Endometrial microvascular endothelial cells (primary cell): ENCODE results near the gene HDAC9. TPM values are rescaled to one million over a fixed set of nuclear protein-coding genes. Genes with fewer than 3 reads are reported as not detected.

Source experiments
- in situ Hi-C: cut with HindIII; loops from 2 replicates; pipeline ENCODE4 v1.10.0; 2017; ENCODE audit warnings: low sequenced_read_pairs, low pct_unique_long_range_greater_than_20kb; ENCODE audit errors: inconsistent ontology term
- total RNA-seq: library from RNA; depleted of rRNA; stranded (reverse); fragments of >200 nt; gene quantifications from one replicate; pipeline ENCODE4 v1.2.3, GENCODE V29; 2015; ENCODE audit errors: inconsistent ontology term

The HDAC9 gene
- total RNA-seq, 1 donor from 2014 or later = 6.3 TPM

DNA sequence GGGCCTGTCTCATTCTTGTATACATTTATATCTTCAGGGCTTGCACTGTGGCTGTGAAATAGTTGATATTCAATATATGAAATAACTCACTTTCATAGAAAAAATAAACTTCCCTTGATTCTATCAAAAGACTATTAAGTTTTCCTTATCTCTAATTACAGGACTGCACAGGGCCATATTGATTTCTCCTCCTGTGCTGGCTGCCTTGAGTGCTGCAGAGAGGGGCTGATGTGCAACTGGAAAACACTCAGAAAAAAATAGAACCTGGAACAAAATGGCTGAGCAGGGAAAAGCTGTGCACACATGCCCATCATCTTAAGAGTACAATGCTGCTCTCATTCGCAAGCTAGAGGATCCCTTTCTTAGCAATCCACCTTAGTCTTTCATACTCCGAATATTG, 5.9 kb upstream of the HDAC9 start:
- in situ Hi-C loops = no loop called here

DNA sequence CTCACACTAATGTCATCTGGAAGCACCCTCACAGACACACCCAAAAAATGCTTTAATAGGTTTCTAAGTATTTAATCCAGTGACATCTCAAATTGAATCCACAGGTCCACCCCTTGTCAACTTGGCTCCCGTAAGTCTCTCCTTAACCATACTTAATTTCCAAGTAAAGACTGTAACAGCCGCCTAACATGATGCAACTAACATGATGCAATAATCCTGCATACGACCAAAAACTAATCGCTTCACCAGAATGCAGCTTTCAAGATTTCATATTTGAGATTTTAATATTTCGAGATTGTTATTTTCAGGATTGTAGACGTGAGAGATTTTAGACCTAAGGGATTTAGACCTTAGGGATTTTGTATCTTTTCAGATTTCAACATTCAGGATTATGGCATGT, 3.7 kb upstream of the HDAC9 start:
- in situ Hi-C loops = no loop called here

DNA sequence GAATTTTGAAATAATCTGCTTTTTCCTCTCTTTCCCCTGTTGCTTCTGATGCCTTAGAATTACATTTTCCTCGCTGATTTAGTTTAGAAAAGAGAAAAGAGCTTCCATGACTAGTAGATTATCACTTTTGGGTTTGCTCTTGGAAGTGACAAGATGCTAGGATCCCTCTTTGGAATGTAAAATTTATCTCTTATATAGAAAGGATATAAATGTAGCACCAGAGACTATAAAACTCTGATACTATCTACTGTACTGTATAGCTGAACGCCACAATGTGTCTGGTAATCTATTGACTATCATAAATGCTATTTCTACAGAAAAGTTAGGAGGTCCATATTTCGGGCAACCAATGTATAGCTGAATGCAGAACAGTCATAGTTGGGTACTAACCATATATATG, 1.1 kb upstream of the HDAC9 start:
- in situ Hi-C loops = no loop called here

DNA sequence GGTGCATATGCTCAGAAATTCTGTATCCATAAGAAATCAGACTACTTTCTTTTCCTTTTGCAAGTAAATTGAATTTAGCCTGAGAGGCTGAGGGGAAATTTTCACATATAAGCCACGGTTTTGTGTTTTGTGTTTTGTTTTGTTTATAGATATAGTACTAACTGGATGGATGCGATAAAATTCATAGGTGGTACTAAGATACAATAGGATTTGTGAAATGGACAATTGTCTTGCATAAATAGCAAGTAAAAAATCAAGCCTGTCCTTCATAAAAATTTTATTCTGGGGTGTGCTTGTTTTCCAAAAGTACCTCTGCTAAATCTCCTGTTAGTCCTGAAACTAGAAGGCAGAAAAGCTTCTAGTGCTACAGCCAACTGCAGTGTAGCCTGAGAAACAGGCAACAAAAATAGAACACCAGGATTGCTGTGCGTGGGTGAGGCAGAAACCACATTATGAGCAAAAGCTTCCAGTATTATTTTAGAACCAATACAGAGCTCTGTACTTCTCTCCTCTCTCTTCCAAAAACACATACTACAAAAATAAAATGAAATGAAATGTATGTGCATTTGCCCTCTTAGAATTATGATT, 634 bp upstream of the HDAC9 start:
- in situ Hi-C loops = no loop called here

DNA sequence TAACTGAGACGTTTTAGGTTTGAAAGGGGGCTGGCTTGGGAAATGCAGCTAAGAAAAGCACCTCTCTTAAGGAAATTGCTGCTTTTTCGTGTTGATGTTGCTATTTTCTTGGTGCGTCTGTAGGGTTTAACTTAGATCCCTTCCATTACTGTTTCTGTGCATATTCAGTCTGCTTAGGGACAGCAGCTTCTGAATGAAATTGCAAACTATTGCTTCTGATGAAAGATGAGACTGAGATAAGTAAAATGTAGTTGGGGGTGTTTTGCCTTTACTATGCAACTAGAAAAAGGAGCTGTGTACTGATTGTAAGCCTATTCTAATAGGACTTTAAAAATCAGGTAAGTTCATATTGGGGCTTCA, 772 bp downstream of the HDAC9 start:
- in situ Hi-C loops = no loop called here

DNA sequence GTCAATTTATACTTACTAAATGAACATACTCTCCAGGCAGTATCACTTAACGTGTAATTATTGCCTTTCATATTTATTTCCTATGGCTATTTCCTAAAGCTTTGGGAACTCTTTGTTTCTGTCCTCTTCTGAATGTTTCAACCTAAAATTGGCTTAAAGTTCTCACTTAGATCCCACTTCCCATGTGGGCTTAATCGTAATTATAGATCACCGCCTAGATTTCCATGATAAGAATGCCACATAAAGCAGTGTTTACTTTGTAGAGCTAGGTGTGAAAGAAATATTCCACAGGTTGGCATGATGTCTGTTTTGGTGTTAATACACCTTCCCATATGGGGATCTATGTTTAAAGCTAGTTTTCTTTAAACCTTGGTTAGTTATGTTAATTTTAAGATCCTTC, 1.5 kb downstream of the HDAC9 start:
- in situ Hi-C loops = no loop called here

DNA sequence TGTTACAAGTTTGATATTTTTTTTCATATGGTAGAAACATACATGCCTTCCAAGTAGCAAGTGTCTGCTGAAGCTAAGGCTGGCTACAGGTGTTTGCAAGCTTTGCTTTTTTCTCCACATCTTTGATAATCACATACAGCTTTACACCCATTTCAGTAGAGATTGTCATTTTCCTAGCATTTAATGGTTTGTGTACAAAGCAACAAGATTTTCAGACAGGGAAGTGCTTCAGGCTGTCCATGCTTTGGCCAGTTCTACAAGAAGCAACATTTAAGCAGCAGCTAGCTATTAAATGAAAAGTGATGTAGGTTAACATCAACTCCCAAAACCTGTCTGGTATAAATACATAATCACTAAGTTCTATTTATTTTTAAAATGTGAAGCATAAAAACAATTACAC, 2.3 kb downstream of the HDAC9 start:
- in situ Hi-C loops = no loop called here

DNA sequence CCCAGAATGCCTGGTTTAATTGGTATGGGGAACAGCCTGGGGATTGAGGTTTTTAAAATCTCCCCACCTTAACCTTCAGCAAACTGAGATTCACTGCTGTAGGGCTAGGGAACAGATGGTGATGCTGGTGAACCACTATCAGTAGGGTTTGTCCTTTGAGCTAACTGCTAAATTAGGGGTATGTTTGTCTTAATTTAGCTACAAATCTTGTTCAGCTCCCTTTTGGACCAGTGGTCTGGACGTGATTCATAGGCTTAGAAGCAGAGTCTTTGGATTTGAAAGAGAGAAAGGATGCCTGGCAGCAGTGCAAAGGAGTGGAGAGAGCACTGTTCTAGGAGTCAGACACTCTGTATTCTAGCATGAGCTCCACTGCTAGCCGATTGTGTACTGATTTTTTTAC, 2.8 kb downstream of the HDAC9 start:
- in situ Hi-C loops = no loop called here

DNA sequence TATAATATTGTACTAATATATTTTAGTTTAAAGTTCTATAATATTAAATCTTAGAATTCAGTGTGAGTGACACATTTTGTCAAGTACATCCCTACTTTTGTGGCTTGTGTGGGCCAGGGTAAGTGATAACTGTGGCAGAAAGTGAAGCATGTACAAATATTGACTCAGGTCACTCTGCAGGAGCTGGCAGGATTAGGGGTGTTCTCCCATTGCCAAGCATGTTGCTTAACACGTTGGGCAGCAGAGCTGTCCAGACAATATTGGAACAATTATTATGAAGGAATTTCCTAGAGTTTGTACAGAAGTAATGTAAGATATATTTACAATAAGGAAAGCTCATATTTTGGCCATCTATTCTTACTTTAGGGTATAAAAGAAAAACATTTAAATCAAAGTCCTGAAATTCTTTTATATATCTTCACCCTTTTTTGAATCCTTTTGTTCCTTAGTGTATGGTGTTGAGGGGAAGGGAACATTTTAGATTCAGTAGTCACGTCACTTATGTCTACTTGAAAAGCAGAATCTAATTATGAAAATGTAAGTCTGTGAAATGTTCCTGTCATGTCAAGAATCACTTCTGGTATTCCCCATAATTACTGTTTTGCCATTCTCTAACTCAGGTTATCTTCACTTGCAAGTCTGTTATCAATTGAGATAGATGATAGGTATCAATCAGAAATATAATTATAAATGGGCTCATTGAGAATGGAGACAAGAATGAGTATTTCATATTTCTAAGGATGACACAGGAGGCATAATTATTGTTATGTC, 4.0 kb downstream of the HDAC9 start:
- in situ Hi-C loops = no loop called here

DNA sequence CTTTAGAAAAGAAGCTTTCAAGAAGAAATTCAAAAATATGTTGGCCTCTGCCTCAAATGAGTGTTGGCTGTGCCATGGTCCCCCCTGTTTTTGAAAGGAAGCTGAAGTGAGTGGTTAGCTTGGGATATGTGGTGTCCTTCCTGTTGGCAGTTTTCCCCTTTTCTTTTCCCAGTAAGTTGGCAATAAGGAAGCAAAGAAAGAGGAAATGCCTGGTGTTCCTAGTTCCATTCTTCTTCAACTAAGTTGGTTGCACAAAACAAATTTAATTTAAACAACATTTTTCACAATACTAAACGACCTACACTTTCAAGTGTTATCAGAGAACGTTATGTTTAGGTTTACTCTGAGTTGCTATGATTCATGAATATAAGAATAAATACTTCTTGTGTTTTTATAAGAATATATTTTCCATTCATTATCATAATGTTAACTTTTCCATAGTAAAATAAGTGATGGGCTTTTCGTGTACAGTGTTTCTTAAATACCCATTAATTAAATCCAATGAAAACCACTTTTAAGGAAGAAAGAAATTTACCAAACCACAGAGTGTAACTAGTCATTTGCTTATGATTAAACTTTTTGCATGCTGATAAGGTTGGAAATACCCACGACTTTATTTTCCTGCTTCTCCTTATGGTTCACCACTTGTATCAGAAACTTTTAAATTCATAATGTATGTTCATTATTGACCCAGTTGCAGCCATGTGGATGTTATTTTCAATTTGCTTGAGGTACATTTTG, 7.7 kb downstream of the HDAC9 start:
- in situ Hi-C loops = no loop called here

DNA sequence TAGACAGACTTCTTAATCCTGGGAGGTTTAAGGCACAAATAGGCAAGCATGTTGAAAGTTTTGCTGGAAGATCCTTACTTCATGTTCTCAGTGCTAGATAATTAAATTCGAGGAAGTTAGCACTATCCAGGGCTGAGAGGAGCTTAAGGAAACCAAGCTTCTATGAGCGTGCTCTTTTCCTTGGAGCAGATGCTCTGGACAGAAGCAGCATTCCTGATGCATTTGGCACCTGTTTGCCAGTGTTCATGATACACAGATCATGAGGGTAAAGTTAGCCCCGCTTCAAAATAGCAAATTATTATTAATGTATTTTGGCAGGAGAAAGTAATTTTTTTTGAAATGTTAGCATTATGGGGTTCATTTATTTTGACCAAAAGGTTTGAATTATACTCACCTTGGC, 9.4 kb downstream of the HDAC9 start:
- in situ Hi-C loops = no loop called here

DNA sequence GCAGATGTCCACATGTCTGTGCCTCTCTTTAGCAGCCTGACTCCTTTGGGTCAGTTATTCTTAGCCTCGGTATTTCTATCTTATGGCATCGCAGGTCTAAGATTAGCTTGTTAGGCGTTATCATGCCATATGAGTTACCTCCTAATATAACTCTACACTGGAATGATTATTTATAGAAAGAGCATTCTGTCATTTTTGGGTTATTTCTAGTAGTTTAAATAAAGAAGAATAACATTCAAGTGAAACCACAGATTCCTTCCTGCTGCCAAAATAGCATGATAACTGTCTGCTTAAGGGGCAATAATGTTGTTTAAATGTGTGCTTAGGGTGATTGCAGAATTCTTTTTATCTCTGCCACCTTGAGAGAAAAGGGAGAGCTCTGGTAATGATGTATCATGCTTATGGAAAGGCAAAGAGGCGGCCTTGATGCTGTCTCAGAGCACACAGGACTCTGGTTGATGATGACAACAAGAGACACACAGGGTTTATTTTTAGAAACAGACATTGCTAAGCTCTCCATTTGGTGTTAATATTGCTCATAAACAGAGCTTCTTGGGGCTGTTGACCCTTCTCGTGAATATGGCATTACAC, 10.4 kb downstream of the HDAC9 start:
- in situ Hi-C loops = no loop called here

DNA sequence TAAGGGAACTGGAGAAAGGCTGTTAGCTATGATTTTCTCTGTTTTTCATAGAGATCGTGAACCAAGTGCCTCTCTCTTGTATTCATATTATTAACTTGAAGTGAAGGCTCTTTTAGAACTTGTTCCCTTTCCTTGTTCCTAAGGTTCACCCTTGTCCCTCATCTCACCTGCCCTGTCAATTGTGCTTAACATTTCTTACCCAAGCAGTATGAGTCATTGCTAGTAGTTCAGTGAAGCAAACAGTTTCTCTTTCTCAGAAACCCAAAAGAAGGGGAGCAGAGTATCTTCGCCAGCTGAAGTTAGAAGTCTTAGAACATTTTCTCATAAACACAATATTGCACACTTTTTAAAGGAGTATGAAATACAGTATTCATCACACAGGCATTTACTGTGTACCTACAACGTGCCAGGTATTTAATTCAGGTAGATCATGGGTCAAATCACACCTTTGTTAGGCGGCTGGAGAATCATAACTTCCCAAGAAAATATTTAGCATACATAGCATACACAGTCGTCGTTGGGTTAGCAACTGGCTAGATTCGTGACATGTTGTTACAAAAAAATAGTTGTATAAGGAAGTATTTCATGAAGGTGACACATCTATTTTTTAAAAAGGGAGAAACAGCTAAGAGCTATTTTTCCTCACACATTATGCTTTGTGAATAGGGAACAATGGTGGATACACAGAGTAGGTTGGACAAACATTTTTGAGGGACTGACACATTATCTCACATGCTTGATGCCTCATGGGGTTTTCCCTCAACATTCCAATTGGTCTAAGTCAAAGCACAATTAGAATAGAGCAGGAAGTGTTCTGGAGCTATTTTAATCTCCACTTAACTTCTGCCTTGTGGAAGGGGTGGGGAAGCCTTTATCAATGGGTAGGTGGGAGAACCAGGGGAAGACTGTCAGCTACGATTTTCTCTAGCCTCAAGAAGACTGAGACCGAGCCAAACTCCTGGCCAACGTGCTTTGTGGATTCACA, 13.2 kb downstream of the HDAC9 start:
- in situ Hi-C loops = no loop called here

DNA sequence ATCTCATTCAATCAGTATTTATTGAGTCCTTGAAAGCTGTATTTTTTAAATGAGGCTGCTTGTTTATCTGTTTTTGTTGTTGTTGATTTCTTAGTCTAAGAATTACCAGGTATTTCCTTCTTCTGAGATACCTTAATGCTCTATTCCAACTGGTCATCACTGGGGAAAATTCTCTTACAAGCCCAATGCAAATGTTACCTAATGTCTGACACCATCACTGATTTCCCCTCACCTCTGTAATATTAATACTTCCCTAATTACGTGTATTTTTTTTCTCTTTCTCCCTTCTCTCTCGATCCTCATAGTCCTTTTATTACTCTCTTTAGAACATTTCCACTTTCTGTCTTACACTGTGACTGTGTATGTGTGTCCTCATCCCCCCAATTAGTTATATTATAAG, 13.9 kb downstream of the HDAC9 start:
- in situ Hi-C loops = no loop called here

DNA sequence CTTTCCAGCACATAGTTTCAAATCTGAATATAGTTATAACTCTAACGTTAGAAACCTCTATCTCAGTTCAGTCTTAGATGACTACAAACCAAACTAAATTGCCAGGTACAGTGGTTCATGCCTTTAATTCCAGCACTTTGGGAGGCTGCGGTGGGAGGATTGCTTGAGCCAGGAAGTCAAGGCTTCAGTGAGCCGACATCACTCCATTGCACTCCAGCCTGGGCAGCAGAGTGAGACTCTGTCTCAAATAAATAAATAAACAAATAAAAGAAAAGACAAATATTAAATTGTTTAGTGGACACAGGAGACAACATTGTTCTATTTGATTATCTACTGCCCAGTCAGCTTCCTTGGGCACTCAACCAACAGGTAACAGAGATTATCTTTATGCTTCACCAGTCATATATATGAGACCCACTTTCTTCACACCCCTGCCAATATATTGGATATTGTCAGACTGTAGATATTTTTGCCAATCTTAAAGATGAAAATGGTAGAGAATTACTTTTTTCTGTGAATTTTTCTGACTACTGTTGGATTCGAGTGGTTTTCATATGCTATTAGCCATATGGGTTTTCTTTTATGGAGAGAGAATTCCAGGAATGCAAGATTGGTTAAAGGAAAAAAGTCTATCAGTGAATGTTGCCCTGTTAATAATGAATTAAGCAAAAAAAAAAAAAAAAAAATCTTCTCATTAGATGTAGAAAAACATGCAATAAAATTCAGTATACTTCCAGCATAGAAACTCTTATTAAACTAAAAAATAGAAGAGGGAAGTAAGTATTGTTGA, 16.0 kb downstream of the HDAC9 start:
- in situ Hi-C loops = no loop called here

DNA sequence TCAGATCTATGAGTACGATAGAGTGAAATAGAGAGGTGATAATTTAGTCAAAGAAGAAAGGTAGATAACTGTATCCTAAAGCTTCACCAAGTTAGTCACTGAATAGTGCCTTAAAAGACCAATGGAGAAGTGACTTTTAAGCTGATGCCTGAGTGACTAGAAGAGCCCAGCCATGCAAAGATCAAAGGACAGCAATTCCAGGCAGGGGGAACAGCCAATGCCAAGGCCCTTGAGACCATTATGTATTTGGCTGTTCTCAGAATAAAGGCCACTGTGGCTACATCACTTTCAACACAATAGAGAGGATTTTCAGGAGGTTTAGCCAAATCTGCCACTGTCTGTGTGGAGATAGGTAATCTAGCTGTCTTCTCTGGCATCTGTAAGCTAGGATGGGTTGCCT, 17.8 kb downstream of the HDAC9 start:
- in situ Hi-C loops = no loop called here

DNA sequence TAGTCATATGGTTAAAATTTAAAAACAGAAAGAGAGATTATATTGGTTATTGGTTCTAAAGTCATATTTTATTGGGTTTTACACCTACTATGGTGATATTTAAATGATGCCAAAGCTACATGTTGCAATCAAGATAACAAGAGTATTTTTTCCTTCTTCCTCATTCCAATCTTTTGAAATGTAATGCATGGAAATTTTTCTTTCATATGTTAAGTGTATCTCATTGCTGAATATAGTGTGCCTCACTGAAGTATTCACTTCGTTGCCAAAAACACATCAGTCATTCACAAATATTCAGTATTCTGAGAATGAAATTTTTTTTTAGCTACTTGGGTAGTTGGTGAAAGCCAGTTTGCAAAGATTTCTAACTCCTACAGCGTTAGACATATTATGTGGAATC, 19.5 kb downstream of the HDAC9 start:
- in situ Hi-C loops = no loop called here

DNA sequence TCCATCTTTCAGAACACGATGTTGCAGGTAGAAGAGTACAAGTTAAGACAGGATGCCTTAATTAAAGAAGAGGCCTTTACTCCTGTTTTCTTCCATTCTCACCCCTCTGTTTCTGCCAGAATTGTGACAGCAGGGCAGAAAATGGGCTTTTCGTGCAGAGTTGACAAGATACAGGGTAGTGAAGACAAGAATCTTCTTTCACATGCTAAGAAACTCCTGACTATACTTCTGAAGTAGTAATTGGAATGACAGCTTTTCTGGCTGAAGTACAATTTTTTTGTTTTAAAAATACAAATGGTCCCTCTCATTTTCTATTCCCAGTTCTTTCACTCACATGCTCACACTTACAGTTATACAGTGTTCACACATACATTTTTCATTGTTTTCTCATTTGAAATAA, 22.1 kb downstream of the HDAC9 start:
- in situ Hi-C loops = no loop called here
